Measurements from ENCODE around the gene COL16A1.

Gene COL16A1

GRCh38 chr1:31651766-31652165, 52.1 kb downstream of the COL16A1 start:
- no peak for DNase-seq (ENCODE audit: extremely low read depth, low read depth)
- TF ChIP-seq CTCF (IDR thresholded peaks at IDR 0.05; ENCODE audit: low read depth, low read length), result no peak

GRCh38 chr1:31651089-31651420, 52.8 kb downstream of the COL16A1 start:
- TF ChIP-seq CTCF (IDR thresholded peaks at IDR 0.05; ENCODE audit: low read depth, low read length), result no peak
- no peak for DNase-seq (ENCODE audit: extremely low read depth, low read depth)

DNA sequence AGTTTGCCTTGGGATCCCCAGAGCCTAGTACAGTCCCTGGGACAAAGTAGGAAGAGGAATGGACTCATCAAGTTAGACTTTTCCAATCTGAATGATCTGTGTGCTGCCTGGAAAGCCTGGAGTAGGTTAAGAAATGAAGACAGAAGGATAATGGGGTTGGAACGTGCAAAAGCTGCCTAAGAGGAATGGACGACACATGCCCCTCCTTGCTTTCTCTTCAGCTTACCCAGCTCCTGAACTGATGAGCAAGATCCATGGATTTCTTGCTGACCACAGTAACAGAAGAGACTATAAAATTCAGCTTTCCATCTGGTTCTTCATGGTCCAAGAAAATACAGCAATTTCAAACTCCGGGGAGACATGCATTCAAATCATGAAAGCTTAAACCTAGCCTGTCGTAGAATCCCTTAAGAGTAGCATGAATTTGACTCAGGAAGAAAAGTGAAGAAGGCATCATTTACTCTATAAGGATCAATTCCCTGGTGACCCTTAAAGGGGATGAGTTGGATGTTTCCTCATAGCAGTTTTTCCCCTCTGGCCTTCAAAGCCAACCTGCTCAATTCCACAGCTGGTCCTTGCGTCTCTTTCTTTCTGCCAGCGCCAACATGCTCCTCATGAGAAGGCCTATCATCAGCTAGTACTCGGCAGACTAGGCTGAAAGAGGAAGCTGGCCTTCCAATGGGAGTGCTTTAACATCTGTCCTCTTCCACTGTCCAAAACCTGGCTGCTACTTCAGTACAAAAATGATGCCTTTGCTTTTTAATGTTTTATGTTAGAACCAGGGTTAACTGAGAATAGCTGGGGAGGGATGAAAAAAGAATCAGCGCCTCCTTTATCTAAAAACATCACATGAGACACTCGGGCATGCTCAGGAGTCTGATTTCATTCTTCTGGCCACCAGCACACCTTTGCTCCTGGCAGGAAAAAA, 53.4 kb downstream of the COL16A1 start:
- no peak for DNase-seq (ENCODE audit: extremely low read depth, low read depth)
- TF ChIP-seq CTCF (IDR thresholded peaks at IDR 0.05; ENCODE audit: low read depth, low read length), result no peak

DNA sequence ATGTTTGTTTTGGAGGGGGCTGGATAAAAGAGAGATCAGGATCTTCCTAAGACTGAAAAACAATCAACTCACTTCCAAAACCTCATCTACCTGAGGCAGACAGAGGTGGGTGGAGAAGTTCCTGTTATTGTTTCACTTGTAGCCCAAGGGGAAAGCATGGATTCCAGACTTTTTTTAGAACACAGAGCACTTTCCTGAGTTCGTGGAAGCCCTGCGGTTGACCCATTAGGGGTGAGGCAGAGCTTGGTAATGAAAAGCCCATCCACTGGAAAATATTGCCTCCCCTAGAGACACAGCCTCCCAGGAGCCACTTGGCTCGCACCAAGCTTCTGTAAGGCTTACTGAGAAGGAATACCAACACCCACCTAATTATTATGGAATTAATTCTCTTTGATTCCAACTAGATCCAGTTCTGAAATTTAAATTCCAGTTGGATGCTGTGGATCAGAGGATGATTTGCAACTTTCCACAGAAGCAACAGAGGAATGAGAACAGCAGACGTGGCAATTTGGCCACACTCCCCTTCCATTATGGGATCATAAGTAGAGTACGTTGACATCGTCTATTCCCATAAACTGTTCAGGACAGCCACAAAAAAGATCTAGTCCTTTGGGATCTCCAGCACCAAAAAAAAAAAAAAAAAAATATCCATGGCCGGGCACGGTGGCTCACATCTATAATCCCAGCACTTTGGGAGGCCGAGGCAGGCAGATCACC, 55.0 kb downstream of the COL16A1 start:
- no peak for DNase-seq (ENCODE audit: extremely low read depth, low read depth)
- no peak for TF ChIP-seq CTCF (IDR thresholded peaks at IDR 0.05; ENCODE audit: low read depth, low read length)

- TF ChIP-seq CTCF (IDR thresholded peaks at IDR 0.05; ENCODE audit: low read depth, low read length), result no peak
- DNase-seq (ENCODE audit: extremely low read depth, low read depth), result no peak
These were observed 55.6 kb downstream of the COL16A1 start for GRCh38 chr1:31648190-31648589.

DNA sequence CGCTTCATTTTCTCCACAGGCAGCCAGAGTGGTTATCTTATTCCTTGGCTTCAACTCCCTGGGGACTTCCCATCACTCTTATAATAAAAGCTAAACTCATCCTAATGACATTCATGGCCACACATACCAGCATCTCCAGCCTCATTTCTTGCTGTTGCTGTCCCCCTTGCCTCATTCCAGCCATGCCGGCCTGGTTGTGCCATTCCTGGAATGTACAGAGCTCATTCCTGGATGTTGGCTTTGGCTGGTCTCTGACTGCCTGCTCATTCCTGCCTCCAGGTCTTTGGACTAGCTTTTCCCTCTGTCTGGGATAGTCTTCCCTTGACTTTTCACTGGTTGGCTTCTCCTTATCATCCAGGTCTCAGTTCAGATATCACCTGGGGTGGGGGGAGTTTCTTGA, 56.7 kb downstream of the COL16A1 start:
- DNase-seq (ENCODE audit: extremely low read depth, low read depth), result no peak

More for the DNA sequence above, 56.7 kb downstream of the COL16A1 start:
- no peak for TF ChIP-seq CTCF (IDR thresholded peaks at IDR 0.05; ENCODE audit: low read depth, low read length)
